Astrocyte (in vitro differentiated cells and primary cell): ENCODE measurements around the gene PCGF5. TPM values are rescaled to one million over a fixed set of nuclear protein-coding genes. Genes with fewer than 3 reads are reported as not detected.

ENCODE experiments used
- DNase-seq: peaks from one replicate; pipeline ENCODE4 v3.0.0-alpha.2; 2010; ENCODE audit warnings: low read depth
- FAIRE-seq: peaks from 2 replicates; lab custom pipeline; 2011; peaks lifted over from hg19 to GRCh38; lab: Jason Lieb, UNC
- H2AFZ ChIP-seq: 2 replicates; pipeline ENCODE4 v1.6.0; 2012; ENCODE audit warnings: low read depth, low read length, inconsistent platforms
- H3K27ac ChIP-seq: 2 replicates; pipeline ENCODE4 v1.5.1; 2011; ENCODE audit warnings: low read depth, low read length, inconsistent platforms
- H3K27me3 ChIP-seq: 2 replicates; pipeline ENCODE4 v1.6.0; 2011; ENCODE audit warnings: low read length, inconsistent platforms; ENCODE audit not compliant: insufficient read depth
- H3K36me3 ChIP-seq: 2 replicates; pipeline ENCODE4 v1.5.1; 2011; ENCODE audit warnings: low read length, inconsistent platforms; ENCODE audit not compliant: insufficient read depth
- H3K4me1 ChIP-seq: 2 replicates; pipeline ENCODE4 v1.5.1; 2011; ENCODE audit warnings: low read length, inconsistent platforms; ENCODE audit not compliant: insufficient read depth
- H3K4me2 ChIP-seq: 2 replicates; pipeline ENCODE4 v1.6.0; 2012; ENCODE audit warnings: low read length, inconsistent platforms
- H3K4me3 ChIP-seq: 2 replicates; pipeline ENCODE4 v1.5.1; 2011; ENCODE audit warnings: low read depth, mild to moderate bottlenecking, low read length, inconsistent platforms; ENCODE audit not compliant: insufficient read depth
- H3K79me2 ChIP-seq: 2 replicates; pipeline ENCODE4 v1.6.0; 2012; ENCODE audit warnings: mild to moderate bottlenecking, low read length, inconsistent platforms; ENCODE audit not compliant: insufficient read depth
- H3K9ac ChIP-seq: 2 replicates; pipeline ENCODE4 v1.6.0; 2012; ENCODE audit warnings: mild to moderate bottlenecking, low read length, inconsistent platforms
- H3K9me3 ChIP-seq: 2 replicates; pipeline ENCODE4 v1.5.1; 2012; ENCODE audit warnings: low read depth, mild to moderate bottlenecking, low read length, inconsistent platforms; ENCODE audit not compliant: insufficient read depth
- H4K20me1 ChIP-seq: 2 replicates; pipeline ENCODE4 v1.6.0; 2012; ENCODE audit warnings: low read length, inconsistent platforms; ENCODE audit not compliant: insufficient read depth
- H3K27ac Mint-ChIP-seq: one replicate; pipeline ENCODE4 v1.8.0; 2021; ENCODE audit warnings: mild to moderate bottlenecking, mixed read lengths; ENCODE audit not compliant: unreplicated experiment
- H3K27me3 Mint-ChIP-seq: one replicate; pipeline ENCODE4 v1.8.0; 2021; ENCODE audit warnings: low read depth, mixed read lengths; ENCODE audit not compliant: unreplicated experiment
- H3K36me3 Mint-ChIP-seq: one replicate; pipeline ENCODE4 v1.8.0; 2021; ENCODE audit warnings: low read depth, mixed read lengths; ENCODE audit not compliant: unreplicated experiment
- H3K4me1 Mint-ChIP-seq: one replicate; pipeline ENCODE4 v1.8.0; 2021; ENCODE audit warnings: low read depth, mixed read lengths; ENCODE audit not compliant: unreplicated experiment
- H3K4me3 Mint-ChIP-seq: one replicate; pipeline ENCODE4 v1.8.0; 2021; ENCODE audit warnings: mild to moderate bottlenecking, moderate library complexity, mixed read lengths; ENCODE audit not compliant: unreplicated experiment
- H3K9me3 Mint-ChIP-seq: one replicate; pipeline ENCODE4 v1.8.0; 2021; ENCODE audit warnings: mild to moderate bottlenecking, mixed read lengths; ENCODE audit not compliant: unreplicated experiment
- CTCF ChIP-seq: IDR thresholded peaks from 2 replicates; pipeline ENCODE4 v1.5.1; 2011; ENCODE audit warnings: low read depth, mild to moderate bottlenecking, inconsistent platforms, low read length, moderate library complexity; ENCODE audit not compliant: insufficient read depth
- EZH2 ChIP-seq: IDR thresholded peaks from 2 replicates; pipeline ENCODE4 v1.6.1; 2012; ENCODE audit warnings: mild to moderate bottlenecking, low read length, inconsistent platforms; ENCODE audit not compliant: insufficient read depth
- total RNA-seq: library from RNA; stranded (reverse); gene quantifications from 2 replicates; pipeline ENCODE4 v1.2.1, GENCODE V29; 2021

PCGF5 gene
- total RNA-seq, 1 donor from 2014 or later: 31.5 TPM

GRCh38 chr10:91208642-91209041 lies 11.8 kb upstream of the PCGF5 start:
- H4K20me1 ChIP-seq: no peaks in the 10 kb centered on the region
- no peak overlapping the region for H3K4me2 ChIP-seq
- no peaks in the 10 kb centered on the region for H3K36me3 ChIP-seq
- no peak overlapping the region for H3K27ac ChIP-seq
- no peaks in the 10 kb centered on the region for H3K27me3 ChIP-seq
- no peak overlapping the region for H3K4me3 Mint-ChIP-seq
- TF ChIP-seq EZH2: no peak
- TF ChIP-seq CTCF: no peak
- H3K9ac ChIP-seq: no peak overlapping the region
- no peaks in the 10 kb centered on the region for H3K27me3 Mint-ChIP-seq
- peaks cover 4% of the 10 kb centered on the region for H3K4me1 Mint-ChIP-seq
- H3K9me3 ChIP-seq: no peaks in the 10 kb centered on the region
- no peaks in the 10 kb centered on the region for H3K9me3 Mint-ChIP-seq
- H3K79me2 ChIP-seq: peaks cover 7% of the 10 kb centered on the region
- no peaks in the 10 kb centered on the region for H3K36me3 Mint-ChIP-seq
- H3K4me3 ChIP-seq: no peak overlapping the region
- H3K4me1 ChIP-seq: no peaks in the 10 kb centered on the region
- DNase-seq (no peak), FAIRE-seq (no peak)
- H2AFZ ChIP-seq: no peak overlapping the region
- no peak overlapping the region for H3K27ac Mint-ChIP-seq

- Histone ChIP-seq H3K9ac (no peak overlapping the region), H3K9me3 (no peaks in the 10 kb centered on the region), H3K4me1 (no peaks in the 10 kb centered on the region), H3K27me3 (no peaks in the 10 kb centered on the region), H3K79me2 (peaks cover 7% of the 10 kb centered on the region), H4K20me1 (no peaks in the 10 kb centered on the region), H3K4me3 (no peak overlapping the region), H3K36me3 (no peaks in the 10 kb centered on the region), H2AFZ (no peak overlapping the region), H3K4me2 (no peak overlapping the region), H3K27ac (no peak overlapping the region)
- H3K27ac Mint-ChIP-seq: no peak overlapping the region
- no peaks in the 10 kb centered on the region for H3K27me3 Mint-ChIP-seq
- no peak for TF ChIP-seq EZH2
- TF ChIP-seq CTCF: no peak
- FAIRE-seq (no peak), DNase-seq (no peak)
- H3K4me1 Mint-ChIP-seq: no peaks in the 10 kb centered on the region
- no peak overlapping the region for H3K4me3 Mint-ChIP-seq
- H3K9me3 Mint-ChIP-seq: no peaks in the 10 kb centered on the region
- no peaks in the 10 kb centered on the region for H3K36me3 Mint-ChIP-seq
Measured at GRCh38 chr10:91210014-91210413, 10.4 kb upstream of the PCGF5 start.

- H3K9me3 Mint-ChIP-seq: no peaks in the 10 kb centered on the region
- H3K27ac Mint-ChIP-seq: no peak overlapping the region
- H3K9me3 ChIP-seq: no peaks in the 10 kb centered on the region
- TF ChIP-seq CTCF: no peak
- TF ChIP-seq EZH2: no peak
- H3K4me1 ChIP-seq: no peaks in the 10 kb centered on the region
- H3K79me2 ChIP-seq: peaks cover 7% of the 10 kb centered on the region
- H3K36me3 Mint-ChIP-seq: no peaks in the 10 kb centered on the region
- no peak overlapping the region for H3K4me3 ChIP-seq
- H3K27ac ChIP-seq: no peak overlapping the region
- H3K4me2 ChIP-seq: no peak overlapping the region
- no peak overlapping the region for H3K4me3 Mint-ChIP-seq
- no peaks in the 10 kb centered on the region for H4K20me1 ChIP-seq
- no peaks in the 10 kb centered on the region for H3K27me3 Mint-ChIP-seq
- H3K27me3 ChIP-seq: no peaks in the 10 kb centered on the region
- FAIRE-seq (no peak), DNase-seq (no peak)
- H2AFZ ChIP-seq: no peak overlapping the region
- no peaks in the 10 kb centered on the region for H3K36me3 ChIP-seq
- no peaks in the 10 kb centered on the region for H3K4me1 Mint-ChIP-seq
- H3K9ac ChIP-seq: no peak overlapping the region
Measured at GRCh38 chr10:91210435-91210834, 10.0 kb upstream of the PCGF5 start.
